ENCODE data around the gene RAX2. TPM values are rescaled to one million over a fixed set of nuclear protein-coding genes. Genes with fewer than 3 reads are reported as not detected.

Gene RAX2
- total and polyA plus RNA-seq, 2 of the 13 experiments (the other 11 are each of a cell fraction or from before 2014, with no cell fraction given): not detected

- no peak; the same call in 1 of the 2 replicates for TF ChIP-seq ZNF691 (CRISPR knock-in tag; IDR thresholded peaks at IDR 0.05; ENCODE audit: borderline replicate concordance, low read depth)
- TF ChIP-seq ZNF441 (CRISPR knock-in tag; IDR thresholded peaks at IDR 0.05; ENCODE audit: borderline replicate concordance): no peak
- no peak for TF ChIP-seq NAIF1 (CRISPR knock-in tag; IDR thresholded peaks at IDR 0.05; ENCODE audit: borderline replicate concordance)
- peak; percentile 76 for TF ChIP-seq CBX1 (IDR thresholded peaks at IDR 0.05; ENCODE audit: low read depth)
- TF ChIP-seq ESRRA (CRISPR knock-in tag; IDR thresholded peaks at IDR 0.05; ENCODE audit: low read depth): no peak
- 0 out of 2 replicates have a peak, but pooled peaks have one; percentile 31 for TF ChIP-seq ZNF670 (CRISPR knock-in tag; IDR thresholded peaks at IDR 0.05; ENCODE audit: borderline replicate concordance)
- TF ChIP-seq CENPT (CRISPR knock-in tag; IDR thresholded peaks at IDR 0.05; ENCODE audit: low read depth): 0 out of 2 replicates have a peak, but pooled peaks have one; percentile 44
- TF ChIP-seq, protein P1, sequence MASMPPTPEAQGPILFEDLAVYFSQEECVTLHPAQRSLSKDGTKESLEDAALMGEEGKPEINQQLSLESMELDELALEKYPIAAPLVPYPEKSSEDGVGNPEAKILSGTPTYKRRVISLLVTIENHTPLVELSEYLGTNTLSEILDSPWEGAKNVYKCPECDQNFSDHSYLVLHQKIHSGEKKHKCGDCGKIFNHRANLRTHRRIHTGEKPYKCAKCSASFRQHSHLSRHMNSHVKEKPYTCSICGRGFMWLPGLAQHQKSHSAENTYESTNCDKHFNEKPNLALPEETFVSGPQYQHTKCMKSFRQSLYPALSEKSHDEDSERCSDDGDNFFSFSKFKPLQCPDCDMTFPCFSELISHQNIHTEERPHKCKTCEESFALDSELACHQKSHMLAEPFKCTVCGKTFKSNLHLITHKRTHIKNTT (CRISPR knock-in tag; IDR thresholded peaks at IDR 0.05): no peak
- TF ChIP-seq HCFC1 (IDR thresholded peaks at IDR 0.05; ENCODE audit: low read depth, low read length): no peak
- TF ChIP-seq KDM3A (CRISPR knock-in tag; IDR thresholded peaks at IDR 0.05; ENCODE audit: low read depth): 0 out of 2 replicates have a peak, but pooled peaks have one; percentile 72
- TF ChIP-seq AGO2 (optimal IDR thresholded peaks at IDR 0.05; ENCODE audit: low read depth, low read length): peak; percentile 30
- TF ChIP-seq ZEB1 (IDR thresholded peaks at IDR 0.05; ENCODE audit: insufficient replicate concordance, low read depth): peak; percentile 37
- no peak; the same call in 1 of the 2 replicates for TF ChIP-seq GMEB2 (CRISPR knock-in tag; IDR thresholded peaks at IDR 0.05; ENCODE audit: low read depth)
- TF ChIP-seq, protein P2, sequence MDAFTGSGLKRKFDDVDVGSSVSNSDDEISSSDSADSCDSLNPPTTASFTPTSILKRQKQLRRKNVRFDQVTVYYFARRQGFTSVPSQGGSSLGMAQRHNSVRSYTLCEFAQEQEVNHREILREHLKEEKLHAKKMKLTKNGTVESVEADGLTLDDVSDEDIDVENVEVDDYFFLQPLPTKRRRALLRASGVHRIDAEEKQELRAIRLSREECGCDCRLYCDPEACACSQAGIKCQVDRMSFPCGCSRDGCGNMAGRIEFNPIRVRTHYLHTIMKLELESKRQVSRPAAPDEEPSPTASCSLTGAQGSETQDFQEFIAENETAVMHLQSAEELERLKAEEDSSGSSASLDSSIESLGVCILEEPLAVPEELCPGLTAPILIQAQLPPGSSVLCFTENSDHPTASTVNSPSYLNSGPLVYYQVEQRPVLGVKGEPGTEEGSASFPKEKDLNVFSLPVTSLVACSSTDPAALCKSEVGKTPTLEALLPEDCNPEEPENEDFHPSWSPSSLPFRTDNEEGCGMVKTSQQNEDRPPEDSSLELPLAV (CRISPR knock-in tag; conservative IDR thresholded peaks at IDR 0.05; ENCODE audit: low read depth): no peak
- no peak for TF ChIP-seq PCBP2 (optimal IDR thresholded peaks at IDR 0.05; ENCODE audit: low read depth, low read length, poor library complexity, severe bottlenecking)
- TF ChIP-seq ISX (CRISPR knock-in tag; conservative IDR thresholded peaks at IDR 0.05): no peak
- no peak for TF ChIP-seq ZNF841 (CRISPR knock-in tag; IDR thresholded peaks at IDR 0.05; ENCODE audit: borderline replicate concordance)
- TF ChIP-seq ZNF776 (CRISPR knock-in tag; IDR thresholded peaks at IDR 0.05): no peak
- 0 out of 2 replicates have a peak, but pooled peaks have one; percentile 41 for TF ChIP-seq SSRP1 (CRISPR knock-in tag; IDR thresholded peaks at IDR 0.05)
- TF ChIP-seq ZNF788 (CRISPR knock-in tag; IDR thresholded peaks at IDR 0.05; ENCODE audit: borderline replicate concordance): peak; percentile 86
- TF ChIP-seq ZNF513 (CRISPR knock-in tag; conservative IDR thresholded peaks at IDR 0.05): no peak
- TF ChIP-seq HMG20A (CRISPR knock-in tag; IDR thresholded peaks at IDR 0.05; ENCODE audit: borderline replicate concordance): no peak
- peak; percentile 60 for TF ChIP-seq TEAD3 (CRISPR knock-in tag; optimal IDR thresholded peaks at IDR 0.05; ENCODE audit: borderline replicate concordance)
- TF ChIP-seq ZNF720 (CRISPR knock-in tag; IDR thresholded peaks at IDR 0.05): no peak
These were observed 50.7 kb downstream of the RAX2 start (continued) for GRCh38 chr19:3721131-3721886.
